HepG2 (cell line): ENCODE data around the gene CTNNBL1. TPM values are rescaled to one million over a fixed set of nuclear protein-coding genes. Genes with fewer than 3 reads are reported as not detected.

Experiments used
- ATAC-seq: fragments of 200-7000 bp; cut with Tn5 transposase; 3 replicates; pipeline ENCODE4 v1.9.1; 2020; ENCODE audit warnings: mild to moderate bottlenecking, moderate library complexity
- BruUV-seq: library from RNA; stranded (reverse); fragments of 400-500 nt; replicated peaks from 2 replicates; lab custom pipeline; 2021; lab: Mats Ljungman, UMichigan
- CTCF ChIA-PET: fragments of 300-600 bp; formaldehyde crosslinking; extraction: SDS; loops from one replicate; lab custom pipeline; 2021; ENCODE audit warnings: low total read pairs, inconsistent platforms, low intra/inter-chr PET ratio; lab: Yijun Ruan, JAX
- POLR2A ChIA-PET: fragments of 350-600 bp; sonication (Branson Sonifier 250); formaldehyde crosslinking; loops from one replicate; lab custom pipeline; 2020; ENCODE audit warnings: antibody characterized with exemption, inconsistent platforms; lab: Yijun Ruan, JAX
- DNase-seq: peaks from one replicate; pipeline ENCODE4 v3.0.0-alpha.2; 2015; ENCODE audit warnings: low spot score
- FAIRE-seq: peaks from 3 replicates; lab custom pipeline; 2011; peaks lifted over from hg19 to GRCh38; lab: Jason Lieb, UNC
- H2AFZ ChIP-seq: one replicate; pipeline ENCODE4 v1.6.1; 2011; ENCODE audit warnings: low read length, inconsistent platforms
- H3K27ac ChIP-seq: fragments of 300-600 bp; 3 replicates; pipeline ENCODE4 v1.8.0; 2011; ENCODE audit warnings: mixed run types, mild to moderate bottlenecking, mixed read lengths, low read length, inconsistent platforms; ENCODE audit not compliant: insufficient read depth; ENCODE audit errors: extremely low read length
- H3K27me3 ChIP-seq, 2 experiments: fragments of 200-600 bp in 1 of 2; 2 replicates in 1 of 2; 3 replicates in 1 of 2; pipeline versions ENCODE4 v1.6.0 to v1.8.0; 2011; ENCODE audit warnings: low read length in 2 of 2, mild to moderate bottlenecking in 2 of 2, moderate library complexity in 2 of 2, inconsistent platforms in 1 of 2; ENCODE audit not compliant: insufficient read depth in 2 of 2, control insufficient read depth in 1 of 2
- H3K36me3 ChIP-seq, 2 experiments: fragments of 200-600 bp in 1 of 2; replicated peaks in 1 of 2; 2 replicates in 1 of 2; 3 replicates in 1 of 2; pipeline versions ENCODE4 v1.5.1 to v1.8.0; 2011; ENCODE audit warnings: low read length in 2 of 2, inconsistent platforms in 1 of 2; ENCODE audit not compliant: insufficient read depth in 2 of 2, control insufficient read depth in 1 of 2
- H3K4me1 ChIP-seq: 2 replicates; pipeline ENCODE4 v1.5.1; 2012; ENCODE audit warnings: low read length, inconsistent platforms; ENCODE audit not compliant: insufficient read depth
- H3K4me2 ChIP-seq: 2 replicates; pipeline ENCODE4 v1.6.0; 2011; ENCODE audit warnings: low read depth, low read length, inconsistent platforms
- H3K4me3 ChIP-seq, 3 experiments: fragments of 200-600 bp in 1 of 3; sonication (generic), shearing (Covaris generic) in 1 of 3; replicated peaks in 1 of 3; 2 replicates each; pipeline ENCODE4 v1.5.1; 2011 to 2016; ENCODE audit warnings: low read length in 3 of 3, inconsistent platforms in 2 of 3, low read depth in 2 of 3, mild to moderate bottlenecking in 2 of 3, control low read depth in 1 of 3, mixed read lengths in 1 of 3; ENCODE audit not compliant: insufficient read depth in 1 of 3
- H3K79me2 ChIP-seq: one replicate; pipeline ENCODE4 v1.6.1; 2011; ENCODE audit warnings: low read length, inconsistent platforms; ENCODE audit not compliant: insufficient read depth
- H3K9ac ChIP-seq: 2 replicates; pipeline ENCODE4 v1.6.0; 2011; ENCODE audit warnings: mild to moderate bottlenecking, low read depth, low read length, inconsistent platforms; ENCODE audit not compliant: insufficient read depth
- H3K9me3 ChIP-seq: 2 replicates; pipeline ENCODE4 v1.5.1; 2012; ENCODE audit warnings: mild to moderate bottlenecking, low read length
- H4K20me1 ChIP-seq: 2 replicates; pipeline ENCODE4 v1.6.0; 2011; ENCODE audit warnings: inconsistent platforms, mild to moderate bottlenecking, low read length, moderate library complexity; ENCODE audit not compliant: insufficient read depth
- CAMTA2 ChIP-seq: sonication (generic); formaldehyde crosslinking; IDR thresholded peaks from 2 replicates; pipeline ENCODE4 v1.4.0; 2020; ENCODE audit warnings: mild to moderate bottlenecking, missing genetic modification reagents, borderline replicate concordance
- EEA1 ChIP-seq: sonication (generic); formaldehyde crosslinking; IDR thresholded peaks from 2 replicates; pipeline ENCODE4 v1.5.1; 2020; ENCODE audit warnings: mild to moderate bottlenecking, missing genetic modification reagents, borderline replicate concordance
- FOXA3 ChIP-seq: IDR thresholded peaks from 2 replicates; pipeline ENCODE4 v1.6.1; 2016; ENCODE audit warnings: missing genetic modification reagents, missing compliant biosample characterization
- HNF4A ChIP-seq: sonication (generic); formaldehyde crosslinking; IDR thresholded peaks from 2 replicates; pipeline ENCODE4 v1.4.0; 2020; ENCODE audit warnings: missing genetic modification reagents
- KAT8 ChIP-seq: IDR thresholded peaks from 2 replicates; pipeline ENCODE4 v1.6.1; 2016; ENCODE audit warnings: missing genetic modification reagents, missing compliant biosample characterization
- KDM6A ChIP-seq: IDR thresholded peaks from 2 replicates; pipeline ENCODE4 v1.6.1; 2016; ENCODE audit warnings: low read depth
- NFATC3 ChIP-seq: sonication (generic); formaldehyde crosslinking; IDR thresholded peaks from 2 replicates; pipeline ENCODE4 v1.5.1; 2020; ENCODE audit warnings: mild to moderate bottlenecking, missing genetic modification reagents
- PPARG ChIP-seq: conservative IDR thresholded peaks from 2 replicates; pipeline ENCODE4 v1.6.1; 2016; ENCODE audit warnings: missing biosample characterization, missing genetic modification reagents
- ZFP1 ChIP-seq: IDR thresholded peaks from 2 replicates; pipeline ENCODE4 v1.6.1; 2016
- ZFP82 ChIP-seq: sonication (generic); formaldehyde crosslinking; IDR thresholded peaks from 2 replicates; pipeline ENCODE4 v1.5.1; 2020; ENCODE audit warnings: mild to moderate bottlenecking, missing genetic modification reagents, borderline replicate concordance
- ZNF282 ChIP-seq: fragments of 450-650 bp; IDR thresholded peaks from 2 replicates; pipeline ENCODE4 v1.6.1; 2018; ENCODE audit not compliant: partially characterized antibody
- ZNF484 ChIP-seq: sonication (generic); formaldehyde crosslinking; IDR thresholded peaks from 2 replicates; pipeline ENCODE4 v1.5.1; 2020; ENCODE audit warnings: mild to moderate bottlenecking, low read depth, missing genetic modification reagents, borderline replicate concordance
- ZNF510 ChIP-seq: sonication (generic); formaldehyde crosslinking; IDR thresholded peaks from 2 replicates; pipeline ENCODE4 v1.4.0; 2020; ENCODE audit warnings: low read depth, mild to moderate bottlenecking, missing genetic modification reagents
- ZNF720 ChIP-seq: sonication (generic); formaldehyde crosslinking; IDR thresholded peaks from 2 replicates; pipeline ENCODE4 v1.4.0; 2020; ENCODE audit warnings: missing genetic modification reagents
- ZSCAN22 ChIP-seq: sonication (generic); formaldehyde crosslinking; IDR thresholded peaks from 2 replicates; pipeline ENCODE4 v1.4.0; 2020; ENCODE audit warnings: mild to moderate bottlenecking, missing genetic modification reagents
- WGBS: methylation state at CpG from one replicate; pipeline ENCODE4 v1.1.6; 2017; ENCODE audit warnings: low lambda C conversion rate; 5-methylcytosine and 5-hydroxymethylcytosine counted together
- in situ Hi-C: cut with HindIII; loops from 2 replicates; pipeline ENCODE4 v1.10.0; 2017; ENCODE audit warnings: low pct_unique_long_range_greater_than_20kb; ENCODE audit not compliant: extremely low pct_ligation_motif_present
- intact Hi-C: fragments of 100-400 bp; cut with micrococcal nuclease; formaldehyde crosslinking; loops from one replicate; pipeline ENCODE4 v1.10.0; 2022; ENCODE audit not compliant: unreplicated experiment
- polyA plus RNA-seq, 8 experiments: library from polyadenylated mRNA; depleted of rRNA in 3 of 8; stranded (reverse) in 7 of 8; unstranded in 1 of 8; fragments of >200 nt; fragmentation: Illumina TruSeq in 4 of 8; extraction: Trizol in 4 of 8; gene quantifications; 2 replicates each; pipeline versions ENCODE4 v1.2.1 to v1.2.3, GENCODE V29; 2011 to 2016; ENCODE audit warnings: low read depth in 4 of 8, missing spikeins in 1 of 8, mixed read lengths in 1 of 8; ENCODE audit not compliant: insufficient read depth in 1 of 8
- total RNA-seq, 5 experiments: library from RNA; depleted of rRNA; stranded (reverse); fragments of >200 nt; fragmentation: Illumina TruSeq; extraction: Trizol; gene quantifications; 2 replicates each; pipeline ENCODE4 v1.2.3, GENCODE V29; 2016; ENCODE audit warnings: low read depth in 1 of 5
- TF ChIP-seq, protein P1 (sequence below): sonication (generic); formaldehyde crosslinking; IDR thresholded peaks from 2 replicates; pipeline ENCODE4 v1.8.0; 2022; ENCODE audit warnings: mild to moderate bottlenecking, missing genetic modification reagents, borderline replicate concordance
- TF ChIP-seq, protein P2 (sequence below): sonication (generic); formaldehyde crosslinking; IDR thresholded peaks from 2 replicates; pipeline ENCODE4 v1.4.0; 2020; ENCODE audit warnings: missing genetic modification reagents, borderline replicate concordance

The CTNNBL1 gene
- total and polyA plus RNA-seq, 2 of the 13 experiments (the other 11 are each of a cell fraction or from before 2014, with no cell fraction given), result 49.3 to 94.6 TPM

DNA sequence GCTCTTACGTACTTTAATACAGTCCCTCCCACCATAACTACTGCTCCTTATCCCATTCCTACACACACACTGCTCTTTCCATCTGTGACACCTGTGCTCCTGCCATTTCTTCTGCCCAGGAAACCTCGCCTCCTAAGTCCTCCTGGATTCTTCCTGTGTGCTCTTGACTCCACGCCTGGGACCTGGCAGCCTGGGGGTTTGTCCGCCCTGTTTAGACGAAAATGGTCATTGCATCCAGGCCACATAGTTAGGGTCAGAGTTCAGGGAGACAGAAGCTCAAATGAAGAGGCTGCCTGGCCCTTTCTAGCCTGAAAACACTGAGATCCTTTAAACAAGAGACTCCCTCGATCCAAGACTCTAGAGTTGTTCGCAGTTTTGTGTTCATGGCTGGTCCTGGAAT lies 17.4 kb upstream of the CTNNBL1 start (continued):
- TF ChIP-seq, protein P1, sequence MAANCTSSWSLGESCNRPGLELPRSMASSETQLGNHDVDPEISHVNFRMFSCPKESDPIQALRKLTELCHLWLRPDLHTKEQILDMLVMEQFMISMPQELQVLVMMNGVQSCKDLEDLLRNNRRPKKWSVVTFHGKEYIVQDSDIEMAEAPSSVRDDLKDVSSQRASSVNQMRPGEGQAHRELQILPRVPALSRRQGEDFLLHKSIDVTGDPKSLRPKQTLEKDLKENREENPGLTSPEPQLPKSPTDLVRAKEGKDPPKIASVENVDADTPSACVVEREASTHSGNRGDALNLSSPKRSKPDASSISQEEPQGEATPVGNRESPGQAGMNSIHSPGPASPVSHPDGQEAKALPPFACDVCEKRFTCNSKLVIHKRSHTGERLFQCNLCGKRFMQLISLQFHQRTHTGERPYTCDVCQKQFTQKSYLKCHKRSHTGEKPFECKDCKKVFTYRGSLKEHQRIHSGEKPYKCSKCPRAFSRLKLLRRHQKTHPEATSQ (CRISPR knock-in tag), result 0 out of 2 replicates have a peak, but pooled peaks have one; percentile 14
- TF ChIP-seq KAT8, result no peak
- TF ChIP-seq KDM6A, result no peak
- peak; percentile 27; the same call in 1 of the 2 replicates for TF ChIP-seq HNF4A (CRISPR knock-in tag)
- TF ChIP-seq FOXA3, result no peak

DNA sequence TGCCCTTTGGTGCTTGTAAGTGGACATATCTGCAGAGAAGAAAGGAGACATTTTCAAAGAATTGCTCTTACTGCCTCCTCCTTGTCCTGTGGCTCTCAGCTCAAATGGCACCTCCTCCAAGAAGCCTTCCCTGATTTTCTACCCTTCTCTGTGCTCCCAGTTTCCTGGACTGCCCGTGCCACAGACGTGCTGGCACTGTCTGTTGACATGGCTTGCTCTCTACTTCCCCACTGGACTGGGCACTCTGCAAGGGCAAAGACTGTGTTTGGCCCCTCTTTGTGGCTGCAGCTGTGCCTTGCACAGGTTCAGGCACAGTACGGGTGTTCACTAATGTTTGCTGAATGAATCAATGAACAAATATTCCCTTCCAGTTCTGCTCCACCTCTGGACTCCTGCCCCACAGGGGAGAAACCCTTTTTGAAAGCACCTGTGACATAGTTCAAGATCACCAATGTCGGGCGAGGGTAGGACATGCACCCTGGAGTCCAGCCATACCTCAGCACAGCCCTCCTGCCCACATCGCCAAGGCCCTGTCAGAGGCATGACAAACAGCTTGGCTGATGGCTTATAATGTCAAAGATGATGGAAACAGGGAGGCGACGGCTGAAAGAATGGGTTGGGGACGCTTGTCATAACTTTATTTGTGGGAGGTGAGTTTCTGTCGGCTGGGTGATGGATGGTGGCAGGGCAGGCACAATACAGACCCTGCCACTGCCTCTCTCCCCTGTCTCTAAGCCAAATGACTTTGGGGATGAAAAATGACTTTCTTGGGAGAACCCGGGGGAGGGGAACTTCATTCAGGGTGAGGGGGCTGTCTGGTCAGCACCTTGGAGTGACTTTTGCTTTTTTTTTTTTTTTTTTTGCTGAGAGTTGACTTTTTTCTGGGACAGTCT lies 15.6 kb upstream of the CTNNBL1 start:
- intact Hi-C loops (no loop called here), in situ Hi-C loops (no loop called here)
- FAIRE-seq, result no peak
- no peaks in the 10 kb centered on the region for H3K79me2 ChIP-seq
- DNase-seq, result peak; percentile 46
- no peaks in the 10 kb centered on the region for H4K20me1 ChIP-seq
- no TSS peak for BruUV-seq
- H3K9me3 ChIP-seq, result no peaks in the 10 kb centered on the region
- peaks cover 0 to 1% of the 10 kb centered on the region in 2 experiments; a peak in 1 of 5 replicates for H3K27me3 ChIP-seq
- H3K4me1 ChIP-seq, result peaks cover 64% of the 10 kb centered on the region
- ChIA-PET POLR2A (interaction anchor here (0.6 kb wide), 1 partner anchor 381 kb away, joined by 3 read pairs; no protein-coding TSS in a partner anchor), CTCF (no interaction called here)
- H3K4me3 ChIP-seq, result peak overlapping the region in 1 of 3 experiments; percentile 24; a peak in 3 of 6 replicates
- 5% methylated on average over 11 of the region's 11 CpGs for WGBS
- H3K4me2 ChIP-seq, result peak overlapping the region; percentile 66
- no peak overlapping the region for H3K9ac ChIP-seq
- H3K27ac ChIP-seq, result peak overlapping the region; percentile 10
- no peaks in the 10 kb centered on the region for H3K36me3 ChIP-seq
- no peak overlapping the region for H2AFZ ChIP-seq
- peak; percentile 79 for ATAC-seq
- no peak for TF ChIP-seq ZNF510
- no peak for TF ChIP-seq ZFP82 (CRISPR knock-in tag)
- no peak for TF ChIP-seq ZNF720
- TF ChIP-seq ZFP1 (CRISPR knock-in tag), result no peak
- 0 out of 2 replicates have a peak, but pooled peaks have one; percentile 24 for TF ChIP-seq EEA1 (CRISPR knock-in tag)
- TF ChIP-seq CAMTA2 (CRISPR knock-in tag), result no peak; the same call in 1 of the 2 replicates
- no peak for TF ChIP-seq ZNF484 (CRISPR knock-in tag)
- TF ChIP-seq, protein P2, sequence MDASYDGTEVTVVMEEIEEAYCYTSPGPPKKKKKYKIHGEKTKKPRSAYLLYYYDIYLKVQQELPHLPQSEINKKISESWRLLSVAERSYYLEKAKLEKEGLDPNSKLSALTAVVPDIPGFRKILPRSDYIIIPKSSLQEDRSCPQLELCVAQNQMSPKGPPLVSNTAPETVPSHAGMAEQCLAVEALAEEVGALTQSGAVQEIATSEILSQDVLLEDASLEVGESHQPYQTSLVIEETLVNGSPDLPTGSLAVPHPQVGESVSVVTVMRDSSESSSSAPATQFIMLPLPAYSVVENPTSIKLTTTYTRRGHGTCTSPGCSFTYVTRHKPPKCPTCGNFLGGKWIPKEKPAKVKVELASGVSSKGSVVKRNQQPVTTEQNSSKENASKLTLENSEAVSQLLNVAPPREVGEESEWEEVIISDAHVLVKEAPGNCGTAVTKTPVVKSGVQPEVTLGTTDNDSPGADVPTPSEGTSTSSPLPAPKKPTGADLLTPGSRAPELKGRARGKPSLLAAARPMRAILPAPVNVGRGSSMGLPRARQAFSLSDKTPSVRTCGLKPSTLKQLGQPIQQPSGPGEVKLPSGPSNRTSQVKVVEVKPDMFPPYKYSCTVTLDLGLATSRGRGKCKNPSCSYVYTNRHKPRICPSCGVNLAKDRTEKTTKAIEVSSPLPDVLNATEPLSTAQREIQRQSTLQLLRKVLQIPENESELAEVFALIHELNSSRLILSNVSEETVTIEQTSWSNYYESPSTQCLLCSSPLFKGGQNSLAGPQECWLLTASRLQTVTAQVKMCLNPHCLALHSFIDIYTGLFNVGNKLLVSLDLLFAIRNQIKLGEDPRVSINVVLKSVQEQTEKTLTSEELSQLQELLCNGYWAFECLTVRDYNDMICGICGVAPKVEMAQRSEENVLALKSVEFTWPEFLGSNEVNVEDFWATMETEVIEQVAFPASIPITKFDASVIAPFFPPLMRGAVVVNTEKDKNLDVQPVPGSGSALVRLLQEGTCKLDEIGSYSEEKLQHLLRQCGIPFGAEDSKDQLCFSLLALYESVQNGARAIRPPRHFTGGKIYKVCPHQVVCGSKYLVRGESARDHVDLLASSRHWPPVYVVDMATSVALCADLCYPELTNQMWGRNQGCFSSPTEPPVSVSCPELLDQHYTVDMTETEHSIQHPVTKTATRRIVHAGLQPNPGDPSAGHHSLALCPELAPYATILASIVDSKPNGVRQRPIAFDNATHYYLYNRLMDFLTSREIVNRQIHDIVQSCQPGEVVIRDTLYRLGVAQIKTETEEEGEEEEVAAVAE, result no peak
- TF ChIP-seq NFATC3 (CRISPR knock-in tag), result no peak
- no peak for TF ChIP-seq ZNF282
- peak; percentile 56 for TF ChIP-seq PPARG (CRISPR knock-in tag)
- TF ChIP-seq ZSCAN22 (CRISPR knock-in tag), result no peak
